CD14-positive monocyte (primary cell): ENCODE measurements around the gene CDK15. TPM values are rescaled to one million over a fixed set of nuclear protein-coding genes. Genes with fewer than 3 reads are reported as not detected.
"Not testable (repeated sequence)": the region's sequence is repeated elsewhere in the genome, so short reads cannot be mapped to it uniquely, and the experiment has no call there.

Experiments used
- DNase-seq, 3 donors: peaks; one replicate each; pipeline ENCODE4 v3.0.0-alpha.2; 2011 to 2022
- H2AFZ ChIP-seq: 2 replicates; pipeline ENCODE4 v1.6.0; 2012; ENCODE audit warnings: mild to moderate bottlenecking, low read depth, low read length, inconsistent platforms; ENCODE audit not compliant: insufficient read depth, poor library complexity, severe bottlenecking
- H3K27ac ChIP-seq, 2 donors: 1 replicate in 1 of 2; 2 replicates in 1 of 2; pipeline ENCODE4 v1.5.1; 2012 to 2013; ENCODE audit warnings: low read length in 2 of 2, control low read depth in 1 of 2, inconsistent platforms in 1 of 2, low read depth in 1 of 2, mild to moderate bottlenecking in 1 of 2
- H3K27me3 ChIP-seq, 2 donors: one replicate each; pipeline versions ENCODE4 v1.6.0 to v1.6.1; 2011 to 2013; ENCODE audit warnings: low read length in 2 of 2; ENCODE audit not compliant: control insufficient read depth in 2 of 2, insufficient read depth in 2 of 2
- H3K36me3 ChIP-seq, 2 donors: replicated peaks in 1 of 2; 1 replicate in 1 of 2; 2 replicates in 1 of 2; pipeline versions ENCODE4 v1.5.1 to v1.6.1; 2012 to 2013; ENCODE audit warnings: low read length in 2 of 2, control low read depth in 1 of 2, inconsistent platforms in 1 of 2, mild to moderate bottlenecking in 1 of 2; ENCODE audit not compliant: insufficient read depth in 2 of 2, control insufficient read depth in 1 of 2
- H3K4me1 ChIP-seq, 2 donors: 1 replicate in 1 of 2; 2 replicates in 1 of 2; pipeline versions ENCODE4 v1.5.1 to v1.6.1; 2012 to 2013; ENCODE audit warnings: low read length in 2 of 2, control low read depth in 1 of 2, inconsistent platforms in 1 of 2, mild to moderate bottlenecking in 1 of 2, moderate library complexity in 1 of 2; ENCODE audit not compliant: insufficient read depth in 2 of 2, control insufficient read depth in 1 of 2
- H3K4me2 ChIP-seq: replicated peaks from 2 replicates; pipeline ENCODE3; 2012; ENCODE audit warnings: low read length, moderate library complexity, mild to moderate bottlenecking; ENCODE audit not compliant: poor library complexity, severe bottlenecking; ENCODE audit errors: extremely low read depth
- H3K4me3 ChIP-seq, 3 experiments: fragments of 200-600 bp in 1 of 3; sonication (generic) in 1 of 3; replicated peaks in 1 of 3; 1 replicate in 2 of 3; 2 replicates in 1 of 3; pipeline ENCODE4 v1.5.1; 2011 to 2013; ENCODE audit warnings: low read length in 3 of 3, mild to moderate bottlenecking in 3 of 3, control low read depth in 2 of 3, low read depth in 2 of 3, inconsistent platforms in 1 of 3, moderate library complexity in 1 of 3
- H3K79me2 ChIP-seq: 2 replicates; pipeline ENCODE4 v1.6.0; 2012; ENCODE audit warnings: mild to moderate bottlenecking, control low read depth, inconsistent platforms, low read length, moderate library complexity; ENCODE audit not compliant: insufficient read depth
- H3K9ac ChIP-seq: 2 replicates; pipeline ENCODE4 v1.6.0; 2017; ENCODE audit warnings: low read length, mild to moderate bottlenecking; ENCODE audit not compliant: insufficient read depth, poor library complexity, severe bottlenecking
- H3K9me3 ChIP-seq, 2 donors: replicated peaks in 1 of 2; 1 replicate in 1 of 2; 2 replicates in 1 of 2; pipeline versions ENCODE4 v1.5.1 to v1.6.1; 2012 to 2013; ENCODE audit warnings: low read length in 2 of 2, control low read depth in 1 of 2; ENCODE audit not compliant: control insufficient read depth in 1 of 2, insufficient read depth in 1 of 2
- H4K20me1 ChIP-seq: 2 replicates; pipeline ENCODE4 v1.6.0; 2012; ENCODE audit warnings: mild to moderate bottlenecking, low read length, control low read depth, moderate library complexity; ENCODE audit not compliant: insufficient read depth
- H3K27ac Mint-ChIP-seq, 7 donors: one replicate each; pipeline ENCODE4 v1.8.0; 2020; ENCODE audit warnings: mild to moderate bottlenecking in 7 of 7, mixed read lengths in 7 of 7, moderate library complexity in 6 of 7, inconsistent platforms in 2 of 7
- H3K27me3 Mint-ChIP-seq, 3 donors: one replicate each; pipeline ENCODE4 v1.8.0; 2021 to 2022; ENCODE audit warnings: low read depth in 3 of 3, mild to moderate bottlenecking in 3 of 3, mixed read lengths in 3 of 3, moderate library complexity in 3 of 3, inconsistent platforms in 1 of 3
- H3K36me3 Mint-ChIP-seq, 2 donors: one replicate each; pipeline ENCODE4 v1.8.0; 2020; ENCODE audit warnings: mixed read lengths in 2 of 2, inconsistent platforms in 1 of 2, mild to moderate bottlenecking in 1 of 2
- H3K4me1 Mint-ChIP-seq: one replicate; pipeline ENCODE4 v1.8.0; 2020; ENCODE audit warnings: mild to moderate bottlenecking, mixed read lengths
- H3K4me3 Mint-ChIP-seq, 2 donors: one replicate each; pipeline ENCODE4 v1.8.0; 2020; ENCODE audit warnings: mild to moderate bottlenecking in 2 of 2, mixed read lengths in 2 of 2, moderate library complexity in 1 of 2
- H3K9me3 Mint-ChIP-seq, 7 donors: one replicate each; pipeline ENCODE4 v1.8.0; 2020 to 2022; ENCODE audit warnings: mixed read lengths in 7 of 7, mild to moderate bottlenecking in 6 of 7, moderate library complexity in 6 of 7, inconsistent platforms in 2 of 7
- CTCF ChIP-seq: fragments of 200-600 bp; IDR thresholded peaks from one replicate; pipeline ENCODE4 v1.8.0; 2022; ENCODE audit warnings: antibody characterized with exemption, mild to moderate bottlenecking
- whole genome bisulfite sequencing: methylation state at CpG from one replicate; pipeline ENCODE4 v1.1.5; 2013; ENCODE audit warnings: missing lambda C conversion rate; ENCODE audit not compliant: insufficient coverage; 5-methylcytosine and 5-hydroxymethylcytosine counted together
- intact Hi-C, 2 donors: fragments of 100-400 bp; cut with micrococcal nuclease; formaldehyde crosslinking; loops; one replicate each; pipeline versions ENCODE4 v1.15.0 to v1.15.1; 2023
- polyA plus RNA-seq, 3 donors: library from polyadenylated mRNA; depleted of rRNA in 1 of 3; unstranded in 2 of 3; stranded (reverse) in 1 of 3; fragments of 300-500 nt in 2 of 3; fragments of >200 nt in 1 of 3; fragmentation: Illumina TruSeq in 2 of 3; gene quantifications; 1 replicate in 2 of 3; 2 replicates in 1 of 3; pipeline ENCODE4 v1.2.3, GENCODE V29; 2012 to 2021

Gene CDK15
- polyA plus RNA-seq, 3 donors = not detected

- no peak for DNase-seq
- no peak overlapping the region for H3K4me3 ChIP-seq
- H3K9ac ChIP-seq = no peak overlapping the region
- H3K4me3 Mint-ChIP-seq = no peak overlapping the region
- H3K4me1 ChIP-seq = no peaks in the 10 kb centered on the region
- H3K27ac Mint-ChIP-seq = no peak overlapping the region
- WGBS = no CpG with 5 or more reads among the region's 5 CpGs
- H3K79me2 ChIP-seq = no peaks in the 10 kb centered on the region
- intact Hi-C loops = no loop called here
- peaks cover 0 to 2% (median 2%) of the 10 kb centered on the region in 3 donors for H3K27me3 Mint-ChIP-seq
- no peaks in the 10 kb centered on the region for H4K20me1 ChIP-seq
- H3K36me3 Mint-ChIP-seq = no peaks in the 10 kb centered on the region
- no peak for TF ChIP-seq CTCF
- no peak overlapping the region for H3K4me2 ChIP-seq
- no peak overlapping the region for H3K27ac ChIP-seq
- H3K4me1 Mint-ChIP-seq = peaks cover 3% of the 10 kb centered on the region
- no peaks in the 10 kb centered on the region for H3K9me3 Mint-ChIP-seq
- no peaks in the 10 kb centered on the region for H3K9me3 ChIP-seq
- H2AFZ ChIP-seq = no peak overlapping the region
- H3K36me3 ChIP-seq = no peaks in the 10 kb centered on the region
- no peaks in the 10 kb centered on the region for H3K27me3 ChIP-seq
Observed at GRCh38 chr2:201797175-201797840, 9.0 kb upstream of the CDK15 start.

- H2AFZ ChIP-seq = no peak overlapping the region
- H3K36me3 Mint-ChIP-seq = no peaks in the 10 kb centered on the region
Observed at GRCh38 chr2:201798252-201798913, 8.0 kb upstream of the CDK15 start.

GRCh38 chr2:201798914-201799285 lies 7.4 kb upstream of the CDK15 start:
- H3K27me3 ChIP-seq, H3K36me3 Mint-ChIP-seq, intact Hi-C loops, H3K36me3 ChIP-seq, H2AFZ ChIP-seq, H3K9ac ChIP-seq, H3K27ac ChIP-seq, H3K4me1 ChIP-seq, H3K4me2 ChIP-seq, H3K27me3 Mint-ChIP-seq, H4K20me1 ChIP-seq, H3K4me1 Mint-ChIP-seq, H3K4me3 Mint-ChIP-seq, H3K9me3 ChIP-seq, H3K9me3 Mint-ChIP-seq, H3K4me3 ChIP-seq, DNase-seq, H3K27ac Mint-ChIP-seq, H3K79me2 ChIP-seq: not testable (repeated sequence)
- no CpG with 5 or more reads among the region's 2 CpGs for WGBS

More at GRCh38 chr2:201798252-201798913, 8.0 kb upstream of the CDK15 start:
- H3K27ac ChIP-seq = no peak overlapping the region
- H3K4me1 ChIP-seq = no peaks in the 10 kb centered on the region
- TF ChIP-seq CTCF = no peak
- no peak overlapping the region for H3K4me3 Mint-ChIP-seq
- no peaks in the 10 kb centered on the region for H3K9me3 ChIP-seq
- peaks cover 0 to 2% (median 2%) of the 10 kb centered on the region in 3 donors for H3K27me3 Mint-ChIP-seq
- no peak overlapping the region for H3K27ac Mint-ChIP-seq
- H3K79me2 ChIP-seq = no peaks in the 10 kb centered on the region
- WGBS = 40% methylated on average over 1 of the region's 7 CpGs
- H3K27me3 ChIP-seq = no peaks in the 10 kb centered on the region
- H3K4me2 ChIP-seq = no peak overlapping the region
- intact Hi-C loops = no loop called here
- H3K4me3 ChIP-seq = no peak overlapping the region
- no peak for DNase-seq
- no peaks in the 10 kb centered on the region for H3K9me3 Mint-ChIP-seq
- H3K4me1 Mint-ChIP-seq = peaks cover 3% of the 10 kb centered on the region
- no peaks in the 10 kb centered on the region for H4K20me1 ChIP-seq
- H3K36me3 ChIP-seq = no peaks in the 10 kb centered on the region
- H3K9ac ChIP-seq = no peak overlapping the region
